CD14-positive monocyte (primary cell): ENCODE results near the gene RWDD1. TPM values are rescaled to one million over a fixed set of nuclear protein-coding genes. Genes with fewer than 3 reads are reported as not detected.

Experiments used
- DNase-seq, 3 donors: peaks; one replicate each; pipeline ENCODE4 v3.0.0-alpha.2; 2011 to 2022
- H2AFZ ChIP-seq: 2 replicates; pipeline ENCODE4 v1.6.0; 2012; ENCODE audit warnings: mild to moderate bottlenecking, low read depth, low read length, inconsistent platforms; ENCODE audit not compliant: insufficient read depth, poor library complexity, severe bottlenecking
- H3K27ac ChIP-seq, 2 donors: 1 replicate in 1 of 2; 2 replicates in 1 of 2; pipeline ENCODE4 v1.5.1; 2012 to 2013; ENCODE audit warnings: low read length in 2 of 2, control low read depth in 1 of 2, inconsistent platforms in 1 of 2, low read depth in 1 of 2, mild to moderate bottlenecking in 1 of 2
- H3K27me3 ChIP-seq, 2 donors: one replicate each; pipeline versions ENCODE4 v1.6.0 to v1.6.1; 2011 to 2013; ENCODE audit warnings: low read length in 2 of 2; ENCODE audit not compliant: control insufficient read depth in 2 of 2, insufficient read depth in 2 of 2
- H3K36me3 ChIP-seq, 2 donors: replicated peaks in 1 of 2; 1 replicate in 1 of 2; 2 replicates in 1 of 2; pipeline versions ENCODE4 v1.5.1 to v1.6.1; 2012 to 2013; ENCODE audit warnings: low read length in 2 of 2, control low read depth in 1 of 2, inconsistent platforms in 1 of 2, mild to moderate bottlenecking in 1 of 2; ENCODE audit not compliant: insufficient read depth in 2 of 2, control insufficient read depth in 1 of 2
- H3K4me1 ChIP-seq, 2 donors: 1 replicate in 1 of 2; 2 replicates in 1 of 2; pipeline versions ENCODE4 v1.5.1 to v1.6.1; 2012 to 2013; ENCODE audit warnings: low read length in 2 of 2, control low read depth in 1 of 2, inconsistent platforms in 1 of 2, mild to moderate bottlenecking in 1 of 2, moderate library complexity in 1 of 2; ENCODE audit not compliant: insufficient read depth in 2 of 2, control insufficient read depth in 1 of 2
- H3K4me2 ChIP-seq: replicated peaks from 2 replicates; pipeline ENCODE3; 2012; ENCODE audit warnings: low read length, moderate library complexity, mild to moderate bottlenecking; ENCODE audit not compliant: poor library complexity, severe bottlenecking; ENCODE audit errors: extremely low read depth
- H3K4me3 ChIP-seq, 3 experiments: fragments of 200-600 bp in 1 of 3; sonication (generic) in 1 of 3; replicated peaks in 1 of 3; 1 replicate in 2 of 3; 2 replicates in 1 of 3; pipeline ENCODE4 v1.5.1; 2011 to 2013; ENCODE audit warnings: low read length in 3 of 3, mild to moderate bottlenecking in 3 of 3, control low read depth in 2 of 3, low read depth in 2 of 3, inconsistent platforms in 1 of 3, moderate library complexity in 1 of 3
- H3K79me2 ChIP-seq: 2 replicates; pipeline ENCODE4 v1.6.0; 2012; ENCODE audit warnings: mild to moderate bottlenecking, control low read depth, inconsistent platforms, low read length, moderate library complexity; ENCODE audit not compliant: insufficient read depth
- H3K9ac ChIP-seq: 2 replicates; pipeline ENCODE4 v1.6.0; 2017; ENCODE audit warnings: low read length, mild to moderate bottlenecking; ENCODE audit not compliant: insufficient read depth, poor library complexity, severe bottlenecking
- H3K9me3 ChIP-seq, 2 donors: replicated peaks in 1 of 2; 1 replicate in 1 of 2; 2 replicates in 1 of 2; pipeline versions ENCODE4 v1.5.1 to v1.6.1; 2012 to 2013; ENCODE audit warnings: low read length in 2 of 2, control low read depth in 1 of 2; ENCODE audit not compliant: control insufficient read depth in 1 of 2, insufficient read depth in 1 of 2
- H4K20me1 ChIP-seq: 2 replicates; pipeline ENCODE4 v1.6.0; 2012; ENCODE audit warnings: mild to moderate bottlenecking, low read length, control low read depth, moderate library complexity; ENCODE audit not compliant: insufficient read depth
- H3K27ac Mint-ChIP-seq, 7 donors: one replicate each; pipeline ENCODE4 v1.8.0; 2020; ENCODE audit warnings: mild to moderate bottlenecking in 7 of 7, mixed read lengths in 7 of 7, moderate library complexity in 6 of 7, inconsistent platforms in 2 of 7
- H3K27me3 Mint-ChIP-seq, 3 donors: one replicate each; pipeline ENCODE4 v1.8.0; 2021 to 2022; ENCODE audit warnings: low read depth in 3 of 3, mild to moderate bottlenecking in 3 of 3, mixed read lengths in 3 of 3, moderate library complexity in 3 of 3, inconsistent platforms in 1 of 3
- H3K36me3 Mint-ChIP-seq, 2 donors: one replicate each; pipeline ENCODE4 v1.8.0; 2020; ENCODE audit warnings: mixed read lengths in 2 of 2, inconsistent platforms in 1 of 2, mild to moderate bottlenecking in 1 of 2
- H3K4me1 Mint-ChIP-seq: one replicate; pipeline ENCODE4 v1.8.0; 2020; ENCODE audit warnings: mild to moderate bottlenecking, mixed read lengths
- H3K4me3 Mint-ChIP-seq, 2 donors: one replicate each; pipeline ENCODE4 v1.8.0; 2020; ENCODE audit warnings: mild to moderate bottlenecking in 2 of 2, mixed read lengths in 2 of 2, moderate library complexity in 1 of 2
- H3K9me3 Mint-ChIP-seq, 7 donors: one replicate each; pipeline ENCODE4 v1.8.0; 2020 to 2022; ENCODE audit warnings: mixed read lengths in 7 of 7, mild to moderate bottlenecking in 6 of 7, moderate library complexity in 6 of 7, inconsistent platforms in 2 of 7
- CTCF ChIP-seq: fragments of 200-600 bp; IDR thresholded peaks from one replicate; pipeline ENCODE4 v1.8.0; 2022; ENCODE audit warnings: antibody characterized with exemption, mild to moderate bottlenecking
- WGBS: methylation state at CpG from one replicate; pipeline ENCODE4 v1.1.5; 2013; ENCODE audit warnings: missing lambda C conversion rate; ENCODE audit not compliant: insufficient coverage; 5-methylcytosine and 5-hydroxymethylcytosine counted together
- intact Hi-C, 2 donors: fragments of 100-400 bp; cut with micrococcal nuclease; formaldehyde crosslinking; loops; one replicate each; pipeline versions ENCODE4 v1.15.0 to v1.15.1; 2023
- polyA plus RNA-seq, 3 donors: library from polyadenylated mRNA; depleted of rRNA in 1 of 3; unstranded in 2 of 3; stranded (reverse) in 1 of 3; fragments of 300-500 nt in 2 of 3; fragments of >200 nt in 1 of 3; fragmentation: Illumina TruSeq in 2 of 3; gene quantifications; 1 replicate in 2 of 3; 2 replicates in 1 of 3; pipeline ENCODE4 v1.2.3, GENCODE V29; 2012 to 2021

Gene RWDD1
- polyA plus RNA-seq, 3 donors: 11.8 to 45.5 (median 34.7) TPM

- H3K27me3 ChIP-seq: no peaks in the 10 kb centered on the region
- H3K27me3 Mint-ChIP-seq: peaks cover 0 to 4% (median 2%) of the 10 kb centered on the region in 3 donors
- TF ChIP-seq CTCF: no peak
- no CpG with 5 or more reads among the region's 2 CpGs for WGBS
- no peak overlapping the region for H3K4me2 ChIP-seq
- no peak for DNase-seq
- H3K9ac ChIP-seq: no peak overlapping the region
- no peaks in the 10 kb centered on the region for H3K9me3 ChIP-seq
- no peaks in the 10 kb centered on the region for H3K36me3 Mint-ChIP-seq
- intact Hi-C loops: loop anchor here (5.0 to 10.0 kb wide), 4 partner anchors 86 to 253 kb away; partner anchors contain the start of gene TSPYL1 (in 1 of the 2)
- H4K20me1 ChIP-seq: no peaks in the 10 kb centered on the region
- no peak overlapping the region for H3K4me3 ChIP-seq
- H2AFZ ChIP-seq: no peak overlapping the region
- H3K27ac ChIP-seq: no peak overlapping the region
- no peaks in the 10 kb centered on the region for H3K79me2 ChIP-seq
- H3K36me3 ChIP-seq: no peaks in the 10 kb centered on the region
- H3K4me1 Mint-ChIP-seq: peaks cover 17% of the 10 kb centered on the region
- no peaks in the 10 kb centered on the region for H3K9me3 Mint-ChIP-seq
- H3K4me1 ChIP-seq: peaks cover 11 to 14% of the 10 kb centered on the region in 2 donors
- H3K4me3 Mint-ChIP-seq: no peak overlapping the region
- H3K27ac Mint-ChIP-seq: peak overlapping the region in 1 of 7 donors; percentile 58
Observed at GRCh38 chr6:116530436-116530835, 40.9 kb upstream of the RWDD1 start.

- H2AFZ ChIP-seq: no peak overlapping the region
- no peak overlapping the region for H3K27ac ChIP-seq
- H3K9me3 ChIP-seq: no peaks in the 10 kb centered on the region
- peak; percentile 63 to 66 (median 65) for DNase-seq
- H3K27ac Mint-ChIP-seq: no peak overlapping the region
- no peak overlapping the region for H3K4me2 ChIP-seq
- no peaks in the 10 kb centered on the region for H3K79me2 ChIP-seq
- no peak overlapping the region for H3K4me3 Mint-ChIP-seq
- H3K4me1 Mint-ChIP-seq: peaks cover 19% of the 10 kb centered on the region
- H3K9ac ChIP-seq: no peak overlapping the region
- H3K9me3 Mint-ChIP-seq: no peaks in the 10 kb centered on the region
- H3K4me1 ChIP-seq: peaks cover 11 to 14% of the 10 kb centered on the region in 2 donors
- intact Hi-C loops: loop anchor here (5.0 to 10.0 kb wide), 4 partner anchors 87 to 255 kb away; partner anchors contain the start of gene TSPYL1 (in 1 of the 2)
- peaks cover 0 to 4% (median 2%) of the 10 kb centered on the region in 3 donors for H3K27me3 Mint-ChIP-seq
- H3K36me3 Mint-ChIP-seq: no peaks in the 10 kb centered on the region
- no peaks in the 10 kb centered on the region for H3K36me3 ChIP-seq
- H3K27me3 ChIP-seq: no peaks in the 10 kb centered on the region
- WGBS: 60% methylated on average over 1 of the region's 12 CpGs
- no peaks in the 10 kb centered on the region for H4K20me1 ChIP-seq
- TF ChIP-seq CTCF: peak; percentile 89
- no peak overlapping the region for H3K4me3 ChIP-seq
Observed at GRCh38 chr6:116531675-116532570, 39.4 kb upstream of the RWDD1 start.
